HepG2 (cell line): ENCODE data around the gene PPP1R8. TPM values are rescaled to one million over a fixed set of nuclear protein-coding genes. Genes with fewer than 3 reads are reported as not detected.

ENCODE experiments used
- FIP1L1 ChIP-seq: fragments of 200-400 bp; formaldehyde crosslinking; IDR thresholded peaks from 2 replicates; pipeline ENCODE4 v1.6.1; 2018; ENCODE audit warnings: low read depth, mild to moderate bottlenecking, low read length, moderate library complexity, borderline replicate concordance; ENCODE audit not compliant: insufficient read depth
- HNRNPK ChIP-seq: fragments of 200-400 bp; formaldehyde crosslinking; IDR thresholded peaks from 2 replicates; pipeline ENCODE4 v1.6.1; 2018; ENCODE audit warnings: low read length, low read depth, moderate library complexity, mild to moderate bottlenecking; ENCODE audit not compliant: poor library complexity, severe bottlenecking
- KMT2B ChIP-seq: IDR thresholded peaks from 2 replicates; pipeline ENCODE4 v1.6.1; 2016; ENCODE audit warnings: missing genetic modification reagents, missing compliant biosample characterization
- MAF1 ChIP-seq: sonication (generic); formaldehyde crosslinking; IDR thresholded peaks from 2 replicates; pipeline ENCODE4 v1.5.0; 2020; ENCODE audit warnings: missing genetic modification reagents, borderline replicate concordance
- SP5 ChIP-seq: IDR thresholded peaks from 2 replicates; pipeline ENCODE4 v1.6.1; 2016; ENCODE audit warnings: low read depth, borderline replicate concordance
- TBL1XR1 ChIP-seq: fragments of 150-350 bp; IDR thresholded peaks from 2 replicates; pipeline ENCODE4 v1.6.1; 2014; ENCODE audit warnings: borderline replicate concordance, low read length; ENCODE audit not compliant: partially characterized antibody
- ZNF660 ChIP-seq: sonication (generic); formaldehyde crosslinking; IDR thresholded peaks from 2 replicates; pipeline ENCODE4 v1.5.1; 2020; ENCODE audit warnings: mild to moderate bottlenecking, low read depth, missing genetic modification reagents, borderline replicate concordance
- ZSCAN21 ChIP-seq: sonication (generic); formaldehyde crosslinking; IDR thresholded peaks from 2 replicates; pipeline ENCODE4 v1.8.0; 2022; ENCODE audit warnings: mild to moderate bottlenecking, missing genetic modification reagents, moderate library complexity, borderline replicate concordance
- polyA plus RNA-seq, 8 experiments: library from polyadenylated mRNA; depleted of rRNA in 3 of 8; stranded (reverse) in 7 of 8; unstranded in 1 of 8; fragments of >200 nt; fragmentation: Illumina TruSeq in 4 of 8; extraction: Trizol in 4 of 8; gene quantifications; 2 replicates each; pipeline versions ENCODE4 v1.2.1 to v1.2.3, GENCODE V29; 2011 to 2016; ENCODE audit warnings: low read depth in 4 of 8, missing spikeins in 1 of 8, mixed read lengths in 1 of 8; ENCODE audit not compliant: insufficient read depth in 1 of 8
- total RNA-seq, 5 experiments: library from RNA; depleted of rRNA; stranded (reverse); fragments of >200 nt; fragmentation: Illumina TruSeq; extraction: Trizol; gene quantifications; 2 replicates each; pipeline ENCODE4 v1.2.3, GENCODE V29; 2016; ENCODE audit warnings: low read depth in 1 of 5
- TF ChIP-seq, protein P1 (sequence below): sonication (generic); formaldehyde crosslinking; IDR thresholded peaks from 2 replicates; pipeline ENCODE4 v1.9.0; 2022; ENCODE audit warnings: missing genetic modification reagents, mild to moderate bottlenecking, borderline replicate concordance
- TF ChIP-seq, protein P2 (sequence below): sonication (generic); formaldehyde crosslinking; IDR thresholded peaks from 2 replicates; pipeline ENCODE4 v1.5.1; 2020; ENCODE audit warnings: missing genetic modification reagents, mild to moderate bottlenecking, borderline replicate concordance
- TF ChIP-seq, protein P3 (sequence below), 2 experiments: fragments of 450-650 bp in 1 of 2; sonication (generic) in 1 of 2; formaldehyde crosslinking; IDR thresholded peaks; 2 replicates each; pipeline versions ENCODE4 v1.5.0 to v1.8.0; 2020 to 2022; ENCODE audit warnings: mild to moderate bottlenecking in 1 of 2, missing genetic modification reagents in 1 of 2
- TF ChIP-seq, protein P4 (sequence below): IDR thresholded peaks from 2 replicates; pipeline ENCODE4 v1.6.1; 2016; ENCODE audit warnings: mild to moderate bottlenecking
- TF ChIP-seq, protein P5 (sequence below): sonication (generic); formaldehyde crosslinking; conservative IDR thresholded peaks from 2 replicates; pipeline ENCODE4 v1.4.0; 2020; ENCODE audit warnings: missing genetic modification reagents
- TF ChIP-seq, protein P6 (sequence below): sonication (generic); formaldehyde crosslinking; conservative IDR thresholded peaks from 2 replicates; pipeline ENCODE4 v1.4.0; 2020; ENCODE audit warnings: missing genetic modification reagents
- TF ChIP-seq, protein P7 (sequence below): sonication (generic); formaldehyde crosslinking; IDR thresholded peaks from 2 replicates; pipeline ENCODE4 v1.4.0; 2020; ENCODE audit warnings: missing genetic modification reagents

The PPP1R8 gene
- total and polyA plus RNA-seq, 2 of the 13 experiments (the other 11 are each of a cell fraction or from before 2014, with no cell fraction given), result 38.3 to 62.2 TPM

DNA sequence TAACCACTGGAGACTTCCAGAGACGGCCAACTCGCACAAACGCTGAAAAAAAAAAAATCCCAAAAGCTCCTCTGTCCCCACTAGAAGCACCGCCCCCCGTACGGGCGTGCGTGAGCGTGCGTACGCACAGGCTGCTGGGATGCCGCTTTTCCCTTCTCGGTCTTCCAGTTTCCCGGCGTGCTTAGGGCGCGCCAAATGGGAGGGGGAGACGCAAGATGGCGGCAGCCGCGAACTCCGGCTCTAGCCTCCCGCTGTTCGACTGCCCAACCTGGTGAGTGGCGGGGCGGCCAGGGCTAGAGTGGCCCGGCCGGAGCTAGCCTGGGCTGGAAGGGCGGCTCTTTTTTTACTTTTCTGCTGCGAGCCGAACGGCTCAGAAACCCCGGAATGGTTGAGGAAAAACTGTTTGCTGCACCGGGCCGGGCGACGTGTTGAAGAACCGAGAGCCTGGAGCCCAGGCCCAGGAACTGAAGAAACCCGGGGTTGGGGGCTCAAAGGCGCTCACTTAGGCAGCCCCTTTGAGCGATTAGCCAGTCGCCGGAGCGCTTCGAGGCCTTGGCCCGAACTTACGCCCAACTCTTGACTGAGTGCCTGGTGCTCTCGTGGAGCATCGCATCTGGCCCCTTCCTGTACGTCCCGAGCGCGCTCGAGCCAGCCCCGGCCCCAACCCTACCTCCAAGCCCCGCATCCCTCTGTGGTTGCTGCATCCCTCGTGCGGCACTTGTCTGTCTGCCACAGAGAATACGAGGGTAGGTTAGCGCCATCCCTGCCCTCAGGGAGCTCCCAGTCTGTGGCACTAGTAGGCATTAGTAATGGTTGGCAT is at the start of gene PPP1R8 (continued):
- TF ChIP-seq, protein P1, sequence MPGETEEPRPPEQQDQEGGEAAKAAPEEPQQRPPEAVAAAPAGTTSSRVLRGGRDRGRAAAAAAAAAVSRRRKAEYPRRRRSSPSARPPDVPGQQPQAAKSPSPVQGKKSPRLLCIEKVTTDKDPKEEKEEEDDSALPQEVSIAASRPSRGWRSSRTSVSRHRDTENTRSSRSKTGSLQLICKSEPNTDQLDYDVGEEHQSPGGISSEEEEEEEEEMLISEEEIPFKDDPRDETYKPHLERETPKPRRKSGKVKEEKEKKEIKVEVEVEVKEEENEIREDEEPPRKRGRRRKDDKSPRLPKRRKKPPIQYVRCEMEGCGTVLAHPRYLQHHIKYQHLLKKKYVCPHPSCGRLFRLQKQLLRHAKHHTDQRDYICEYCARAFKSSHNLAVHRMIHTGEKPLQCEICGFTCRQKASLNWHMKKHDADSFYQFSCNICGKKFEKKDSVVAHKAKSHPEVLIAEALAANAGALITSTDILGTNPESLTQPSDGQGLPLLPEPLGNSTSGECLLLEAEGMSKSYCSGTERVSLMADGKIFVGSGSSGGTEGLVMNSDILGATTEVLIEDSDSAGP (CRISPR knock-in tag), result peak; percentile 73; the same call in 1 of the 2 replicates
- TF ChIP-seq TBL1XR1 (no peak), MAF1 (CRISPR knock-in tag) (0 out of 2 replicates have a peak, but pooled peaks have one; percentile 51), HNRNPK (no peak), ZSCAN21 (CRISPR knock-in tag) (no peak; the same call in 1 of the 2 replicates), ZNF660 (no peak), SP5 (CRISPR knock-in tag) (no peak), KMT2B (peak; percentile 89), FIP1L1 (0 out of 2 replicates have a peak, but pooled peaks have one; percentile 80)
- TF ChIP-seq, protein P2, sequence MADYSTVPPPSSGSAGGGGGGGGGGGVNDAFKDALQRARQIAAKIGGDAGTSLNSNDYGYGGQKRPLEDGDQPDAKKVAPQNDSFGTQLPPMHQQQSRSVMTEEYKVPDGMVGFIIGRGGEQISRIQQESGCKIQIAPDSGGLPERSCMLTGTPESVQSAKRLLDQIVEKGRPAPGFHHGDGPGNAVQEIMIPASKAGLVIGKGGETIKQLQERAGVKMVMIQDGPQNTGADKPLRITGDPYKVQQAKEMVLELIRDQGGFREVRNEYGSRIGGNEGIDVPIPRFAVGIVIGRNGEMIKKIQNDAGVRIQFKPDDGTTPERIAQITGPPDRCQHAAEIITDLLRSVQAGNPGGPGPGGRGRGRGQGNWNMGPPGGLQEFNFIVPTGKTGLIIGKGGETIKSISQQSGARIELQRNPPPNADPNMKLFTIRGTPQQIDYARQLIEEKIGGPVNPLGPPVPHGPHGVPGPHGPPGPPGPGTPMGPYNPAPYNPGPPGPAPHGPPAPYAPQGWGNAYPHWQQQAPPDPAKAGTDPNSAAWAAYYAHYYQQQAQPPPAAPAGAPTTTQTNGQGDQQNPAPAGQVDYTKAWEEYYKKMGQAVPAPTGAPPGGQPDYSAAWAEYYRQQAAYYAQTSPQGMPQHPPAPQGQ (CRISPR knock-in tag), result no peak
- TF ChIP-seq, protein P3, sequence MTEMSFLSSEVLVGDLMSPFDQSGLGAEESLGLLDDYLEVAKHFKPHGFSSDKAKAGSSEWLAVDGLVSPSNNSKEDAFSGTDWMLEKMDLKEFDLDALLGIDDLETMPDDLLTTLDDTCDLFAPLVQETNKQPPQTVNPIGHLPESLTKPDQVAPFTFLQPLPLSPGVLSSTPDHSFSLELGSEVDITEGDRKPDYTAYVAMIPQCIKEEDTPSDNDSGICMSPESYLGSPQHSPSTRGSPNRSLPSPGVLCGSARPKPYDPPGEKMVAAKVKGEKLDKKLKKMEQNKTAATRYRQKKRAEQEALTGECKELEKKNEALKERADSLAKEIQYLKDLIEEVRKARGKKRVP (CRISPR knock-in tag; IDR thresholded peaks at IDR 0.05), result peak in 1 of 2 experiments; percentile 52; a peak in 2 of 4 replicates
- TF ChIP-seq, protein P4, sequence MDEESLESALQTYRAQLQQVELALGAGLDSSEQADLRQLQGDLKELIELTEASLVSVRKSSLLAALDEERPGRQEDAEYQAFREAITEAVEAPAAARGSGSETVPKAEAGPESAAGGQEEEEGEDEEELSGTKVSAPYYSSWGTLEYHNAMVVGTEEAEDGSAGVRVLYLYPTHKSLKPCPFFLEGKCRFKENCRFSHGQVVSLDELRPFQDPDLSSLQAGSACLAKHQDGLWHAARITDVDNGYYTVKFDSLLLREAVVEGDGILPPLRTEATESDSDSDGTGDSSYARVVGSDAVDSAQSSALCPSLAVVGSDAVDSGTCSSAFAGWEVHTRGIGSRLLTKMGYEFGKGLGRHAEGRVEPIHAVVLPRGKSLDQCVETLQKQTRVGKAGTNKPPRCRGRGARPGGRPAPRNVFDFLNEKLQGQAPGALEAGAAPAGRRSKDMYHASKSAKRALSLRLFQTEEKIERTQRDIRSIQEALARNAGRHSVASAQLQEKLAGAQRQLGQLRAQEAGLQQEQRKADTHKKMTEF (CRISPR knock-in tag), result peak; percentile 86
- TF ChIP-seq, protein P5, sequence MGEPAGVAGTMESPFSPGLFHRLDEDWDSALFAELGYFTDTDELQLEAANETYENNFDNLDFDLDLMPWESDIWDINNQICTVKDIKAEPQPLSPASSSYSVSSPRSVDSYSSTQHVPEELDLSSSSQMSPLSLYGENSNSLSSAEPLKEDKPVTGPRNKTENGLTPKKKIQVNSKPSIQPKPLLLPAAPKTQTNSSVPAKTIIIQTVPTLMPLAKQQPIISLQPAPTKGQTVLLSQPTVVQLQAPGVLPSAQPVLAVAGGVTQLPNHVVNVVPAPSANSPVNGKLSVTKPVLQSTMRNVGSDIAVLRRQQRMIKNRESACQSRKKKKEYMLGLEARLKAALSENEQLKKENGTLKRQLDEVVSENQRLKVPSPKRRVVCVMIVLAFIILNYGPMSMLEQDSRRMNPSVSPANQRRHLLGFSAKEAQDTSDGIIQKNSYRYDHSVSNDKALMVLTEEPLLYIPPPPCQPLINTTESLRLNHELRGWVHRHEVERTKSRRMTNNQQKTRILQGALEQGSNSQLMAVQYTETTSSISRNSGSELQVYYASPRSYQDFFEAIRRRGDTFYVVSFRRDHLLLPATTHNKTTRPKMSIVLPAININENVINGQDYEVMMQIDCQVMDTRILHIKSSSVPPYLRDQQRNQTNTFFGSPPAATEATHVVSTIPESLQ (CRISPR knock-in tag), result no peak
- TF ChIP-seq, protein P6, sequence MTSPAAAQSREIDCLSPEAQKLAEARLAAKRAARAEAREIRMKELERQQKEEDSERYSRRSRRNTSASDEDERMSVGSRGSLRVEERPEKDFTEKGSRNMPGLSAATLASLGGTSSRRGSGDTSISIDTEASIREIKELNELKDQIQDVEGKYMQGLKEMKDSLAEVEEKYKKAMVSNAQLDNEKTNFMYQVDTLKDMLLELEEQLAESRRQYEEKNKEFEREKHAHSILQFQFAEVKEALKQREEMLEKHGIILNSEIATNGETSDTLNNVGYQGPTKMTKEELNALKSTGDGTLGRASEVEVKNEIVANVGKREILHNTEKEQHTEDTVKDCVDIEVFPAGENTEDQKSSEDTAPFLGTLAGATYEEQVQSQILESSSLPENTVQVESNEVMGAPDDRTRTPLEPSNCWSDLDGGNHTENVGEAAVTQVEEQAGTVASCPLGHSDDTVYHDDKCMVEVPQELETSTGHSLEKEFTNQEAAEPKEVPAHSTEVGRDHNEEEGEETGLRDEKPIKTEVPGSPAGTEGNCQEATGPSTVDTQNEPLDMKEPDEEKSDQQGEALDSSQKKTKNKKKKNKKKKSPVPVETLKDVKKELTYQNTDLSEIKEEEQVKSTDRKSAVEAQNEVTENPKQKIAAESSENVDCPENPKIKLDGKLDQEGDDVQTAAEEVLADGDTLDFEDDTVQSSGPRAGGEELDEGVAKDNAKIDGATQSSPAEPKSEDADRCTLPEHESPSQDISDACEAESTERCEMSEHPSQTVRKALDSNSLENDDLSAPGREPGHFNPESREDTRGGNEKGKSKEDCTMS (CRISPR knock-in tag), result no peak
- TF ChIP-seq, protein P7, sequence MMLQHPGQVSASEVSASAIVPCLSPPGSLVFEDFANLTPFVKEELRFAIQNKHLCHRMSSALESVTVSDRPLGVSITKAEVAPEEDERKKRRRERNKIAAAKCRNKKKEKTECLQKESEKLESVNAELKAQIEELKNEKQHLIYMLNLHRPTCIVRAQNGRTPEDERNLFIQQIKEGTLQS (CRISPR knock-in tag), result no peak
